LoVo (cell line): ENCODE data around the gene PRKCE.

Experiments used
- DNase-seq: peaks from one replicate; pipeline ENCODE4 v3.0.0-alpha.2; 2016; ENCODE audit warnings: low spot score

PRKCE gene

DNA sequence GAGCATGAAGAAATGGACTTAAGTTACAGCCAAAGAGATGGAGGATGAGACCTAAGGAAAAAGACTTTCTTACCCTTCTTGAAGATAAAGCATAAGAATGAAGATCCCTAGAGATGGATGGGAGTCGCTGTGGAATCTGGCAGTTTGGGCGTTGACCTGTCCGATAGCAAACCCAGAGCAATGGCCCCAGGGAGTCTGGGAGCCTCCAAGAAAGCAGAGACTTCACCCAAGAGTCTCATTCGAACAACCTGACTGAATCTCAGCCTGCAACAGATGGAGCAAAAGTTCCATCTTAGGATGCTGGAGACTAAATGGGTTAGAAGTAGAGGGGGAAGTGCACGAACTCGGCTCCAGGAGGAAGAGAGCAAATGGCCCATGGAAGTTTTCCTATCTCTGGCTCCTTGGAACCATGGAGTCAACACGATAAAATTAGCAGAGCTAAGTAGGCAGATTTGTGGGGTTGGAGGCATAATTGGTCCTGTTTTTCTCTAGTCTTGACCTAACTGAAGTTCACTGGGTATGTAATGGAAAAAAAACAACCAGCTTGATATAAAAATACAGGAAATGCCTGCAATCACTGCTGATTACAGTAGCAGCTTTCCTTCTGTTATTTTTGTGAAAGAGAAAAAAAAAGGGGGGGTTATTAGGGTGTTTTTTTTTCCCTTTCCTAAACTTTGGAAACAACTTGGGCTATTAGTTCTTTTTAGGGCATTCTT, 467.3 kb downstream of the PRKCE start:
- no peak for DNase-seq

DNA sequence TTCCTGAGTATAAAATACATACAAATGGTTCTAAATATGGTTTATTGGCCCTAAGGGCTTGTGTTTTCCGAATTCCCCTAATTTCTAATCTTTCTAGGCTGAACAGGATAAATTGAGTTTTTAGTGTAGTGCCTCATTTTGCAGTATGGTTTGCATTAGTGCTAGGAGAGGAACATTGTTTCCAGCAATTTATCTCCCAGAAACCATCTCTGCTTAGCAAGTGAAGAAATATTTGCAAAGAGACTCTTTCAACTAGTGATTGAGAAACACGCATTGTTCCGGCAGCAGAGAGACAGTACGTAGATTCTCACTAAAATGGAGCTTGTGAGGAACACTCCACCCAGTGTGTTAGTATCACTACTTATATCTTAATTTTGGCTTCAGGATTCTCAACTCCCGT, 468.0 kb downstream of the PRKCE start:
- DNase-seq: no peak

DNA sequence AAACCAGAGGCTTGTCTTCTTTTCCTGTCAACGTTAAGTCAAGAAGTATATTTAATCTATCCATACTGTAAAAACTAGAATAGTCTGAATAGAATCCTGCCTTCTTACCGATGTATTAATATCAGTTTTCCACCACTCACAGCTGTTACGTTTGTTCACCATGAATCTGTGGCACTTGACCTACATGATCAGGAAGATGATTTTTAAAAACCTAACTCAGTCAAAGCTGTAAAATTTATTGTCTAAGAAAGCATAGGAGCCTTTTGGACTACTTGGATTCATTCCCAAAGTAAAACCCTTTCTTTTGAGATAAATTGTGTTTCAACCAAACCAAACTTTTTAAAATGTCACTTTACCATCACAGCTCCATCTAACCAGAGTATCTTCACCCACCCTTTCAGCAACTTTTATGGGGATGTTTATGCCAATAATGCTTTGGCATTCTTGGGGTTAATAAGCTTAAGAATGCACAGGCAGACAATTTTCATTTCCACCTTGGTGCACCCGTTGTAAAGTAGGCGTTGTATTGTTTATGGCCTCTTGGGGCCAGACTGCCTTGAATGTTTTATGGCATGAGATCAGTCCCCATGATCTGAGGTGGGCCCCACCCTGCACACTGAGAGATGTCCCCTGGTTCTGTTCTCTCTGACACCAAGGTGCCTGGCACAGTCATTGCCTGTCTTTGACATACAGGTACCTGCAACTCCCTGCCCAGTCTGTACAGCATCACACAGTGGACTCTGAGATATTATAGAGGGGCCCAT, 469.5 kb downstream of the PRKCE start:
- peak; percentile 56 for DNase-seq

DNA sequence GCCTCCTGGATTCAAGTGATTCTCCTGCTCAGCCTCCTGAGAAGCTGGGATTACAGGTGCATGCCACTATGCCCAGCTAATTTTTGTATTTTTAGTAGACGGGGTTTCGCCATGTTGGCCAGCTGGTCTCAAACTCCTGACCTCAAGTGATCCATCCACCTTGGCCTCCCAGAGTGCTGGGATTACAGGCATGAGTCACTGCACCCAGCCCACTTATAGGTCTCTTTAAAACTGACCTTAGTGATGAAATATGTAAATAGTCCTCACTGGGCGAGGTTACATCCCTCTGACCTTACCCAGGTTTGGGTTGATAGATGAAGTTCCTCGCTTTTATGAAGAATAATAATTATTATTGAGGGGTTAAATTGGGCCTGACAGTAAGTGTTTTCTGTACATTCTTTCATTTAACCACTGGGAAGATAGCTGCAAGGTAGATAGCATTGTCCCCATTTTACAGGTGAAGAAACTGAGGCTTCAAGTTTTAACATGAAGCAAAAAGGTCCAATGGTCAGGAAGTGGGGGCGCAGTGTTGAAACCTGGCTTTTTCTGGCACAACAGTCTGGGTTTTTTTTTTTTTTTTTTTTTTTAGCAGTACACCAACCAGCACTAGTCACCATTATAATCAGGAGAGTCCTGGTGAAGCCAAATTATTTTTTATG, 471.0 kb downstream of the PRKCE start:
- DNase-seq: peak; percentile 38

DNA sequence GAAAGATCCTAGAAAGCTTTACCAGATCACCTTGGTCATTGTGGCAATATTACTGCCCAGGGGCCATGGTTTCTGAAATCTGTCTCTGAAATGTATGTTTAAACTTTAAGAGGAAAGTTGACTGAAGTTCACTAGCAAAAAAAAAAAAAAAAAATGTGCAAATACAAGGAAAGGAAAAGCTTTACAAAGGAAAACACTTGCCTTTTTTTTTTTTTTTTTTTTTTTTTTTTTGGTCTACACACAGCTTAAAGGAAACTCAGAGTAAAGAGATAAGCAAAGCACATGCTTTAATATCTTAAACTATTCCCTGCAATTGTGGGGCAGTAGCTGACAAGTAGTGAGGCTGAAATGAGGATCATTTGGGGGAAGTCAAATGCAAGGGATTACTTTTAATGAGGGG, 471.5 kb downstream of the PRKCE start:
- DNase-seq: no peak

DNA sequence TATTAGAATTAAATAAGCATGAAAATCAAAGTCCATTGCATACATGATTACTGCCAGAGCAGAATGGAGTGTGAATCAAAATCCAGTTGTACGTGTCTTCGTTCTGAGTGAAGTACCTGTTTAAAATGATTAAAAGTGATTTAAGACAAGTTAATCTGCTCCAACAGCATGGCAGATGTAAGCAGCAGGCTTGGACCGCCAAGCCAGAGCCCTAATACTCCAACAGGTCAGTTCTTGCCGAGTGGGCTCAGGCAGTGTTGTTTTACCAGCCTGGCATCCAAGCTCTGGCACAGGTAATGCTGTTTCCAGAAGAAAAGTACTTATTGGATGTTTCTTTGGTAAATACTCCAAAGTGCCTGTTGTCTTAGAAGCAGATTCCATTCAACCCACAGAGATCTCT, 474.3 kb downstream of the PRKCE start:
- no peak for DNase-seq

DNA sequence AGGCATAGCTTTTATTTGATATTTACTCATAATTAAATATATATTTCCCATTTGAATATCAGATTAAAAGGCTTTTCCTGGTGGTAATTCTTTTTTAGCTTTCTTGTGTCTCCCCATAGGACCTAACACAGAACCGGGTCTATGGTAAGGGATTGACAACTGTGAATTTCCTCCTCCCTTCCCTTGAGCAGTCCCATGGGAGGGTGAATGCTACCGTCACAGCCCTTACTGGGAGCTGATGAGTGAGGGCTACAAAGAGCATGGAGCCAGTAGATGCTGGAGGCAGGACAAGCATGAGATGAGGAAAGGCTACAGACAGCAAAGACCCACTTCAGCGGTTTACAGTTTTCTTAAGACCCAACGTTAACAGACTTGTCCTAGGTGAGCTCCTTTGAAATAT, 475.1 kb downstream of the PRKCE start:
- DNase-seq: no peak

DNA sequence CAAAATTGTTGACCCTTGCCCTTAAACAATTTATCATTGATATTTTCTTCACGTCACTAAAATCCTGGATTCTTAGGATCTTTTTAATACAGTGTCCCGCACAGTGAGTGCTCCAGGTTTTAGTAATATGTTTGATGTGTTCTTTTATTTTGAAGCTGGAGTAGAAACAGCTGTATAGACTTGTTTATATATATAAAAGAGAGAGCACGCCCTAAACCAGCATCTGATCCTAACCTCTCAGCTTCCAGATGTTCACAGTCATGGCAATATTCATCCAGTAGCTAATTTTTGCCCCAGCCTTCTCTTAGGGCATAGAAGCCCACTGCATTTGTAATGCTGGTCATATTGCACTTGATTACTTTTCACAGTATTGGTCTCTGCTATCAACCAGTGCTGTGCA, 475.7 kb downstream of the PRKCE start:
- DNase-seq: no peak

DNA sequence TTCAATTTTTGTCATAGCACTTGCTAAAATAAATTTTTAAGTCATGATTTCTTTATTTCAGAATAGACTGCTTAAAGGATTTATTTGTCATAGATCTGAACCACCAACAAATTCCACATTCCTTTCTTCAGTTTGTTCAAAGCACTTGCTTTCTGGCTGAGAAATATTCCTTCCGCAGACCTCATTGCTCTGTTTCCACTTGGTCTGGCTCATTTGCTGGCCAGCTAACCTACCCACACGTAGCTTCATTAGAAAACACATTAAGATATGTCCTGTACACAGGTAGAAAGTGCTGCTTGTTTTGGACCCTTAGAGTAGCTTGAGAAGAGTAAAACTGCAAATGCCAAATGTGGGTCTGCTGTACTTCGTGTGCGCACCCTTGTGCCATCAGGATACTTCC, 479.0 kb downstream of the PRKCE start:
- DNase-seq: no peak

DNA sequence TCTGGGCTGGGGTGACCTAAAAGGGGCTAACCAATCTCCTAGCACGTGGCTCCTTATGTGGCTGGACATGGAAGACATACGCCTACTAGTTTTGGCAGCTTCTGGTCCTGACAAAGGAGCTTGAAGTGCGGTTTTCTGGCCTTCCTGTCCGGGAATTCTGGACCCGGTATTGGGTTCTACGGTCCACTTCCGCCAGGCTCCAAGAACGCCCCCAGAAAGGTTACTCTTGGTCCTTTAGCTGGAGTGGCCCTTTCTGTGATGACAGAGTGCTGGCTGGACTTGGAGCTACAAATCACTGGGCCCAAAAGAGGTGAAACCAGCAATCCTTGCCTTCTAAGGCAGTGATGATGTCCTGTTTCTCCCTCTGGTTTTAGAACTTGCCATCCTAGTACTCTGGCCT, 481.5 kb downstream of the PRKCE start:
- no peak for DNase-seq

DNA sequence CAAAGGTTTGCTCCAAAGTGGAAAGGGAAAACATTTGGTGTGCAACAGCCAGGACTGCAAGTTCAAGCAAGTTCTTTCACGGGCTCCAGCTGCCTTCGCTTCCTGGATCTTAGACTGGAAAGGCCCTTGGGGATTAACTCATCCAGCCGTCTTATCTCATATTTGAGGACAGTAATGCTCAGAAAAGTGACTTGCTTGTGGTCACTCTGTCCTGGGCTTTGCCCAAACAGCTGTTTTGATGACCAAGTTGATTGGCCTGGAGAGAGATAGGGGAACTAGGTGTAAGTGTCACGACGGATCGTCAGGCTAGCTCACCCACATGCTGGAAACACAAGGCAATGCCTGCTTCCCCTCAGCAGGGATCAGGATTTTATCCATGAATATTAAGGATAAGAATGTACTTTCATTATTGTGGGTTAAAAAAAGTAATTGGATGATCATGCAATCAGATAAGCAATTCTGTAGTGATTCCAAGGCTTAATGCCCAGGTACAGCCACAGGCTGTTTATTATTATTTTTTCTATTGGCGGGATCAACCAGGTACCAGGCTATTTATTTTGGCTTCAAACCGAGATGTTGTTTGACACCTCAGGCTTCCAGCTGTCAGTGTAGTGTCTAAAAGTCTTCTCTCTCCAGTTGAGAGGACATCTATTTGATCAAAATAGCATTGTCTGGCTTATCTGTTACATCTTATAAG, 483.2 kb downstream of the PRKCE start:
- DNase-seq: no peak

DNA sequence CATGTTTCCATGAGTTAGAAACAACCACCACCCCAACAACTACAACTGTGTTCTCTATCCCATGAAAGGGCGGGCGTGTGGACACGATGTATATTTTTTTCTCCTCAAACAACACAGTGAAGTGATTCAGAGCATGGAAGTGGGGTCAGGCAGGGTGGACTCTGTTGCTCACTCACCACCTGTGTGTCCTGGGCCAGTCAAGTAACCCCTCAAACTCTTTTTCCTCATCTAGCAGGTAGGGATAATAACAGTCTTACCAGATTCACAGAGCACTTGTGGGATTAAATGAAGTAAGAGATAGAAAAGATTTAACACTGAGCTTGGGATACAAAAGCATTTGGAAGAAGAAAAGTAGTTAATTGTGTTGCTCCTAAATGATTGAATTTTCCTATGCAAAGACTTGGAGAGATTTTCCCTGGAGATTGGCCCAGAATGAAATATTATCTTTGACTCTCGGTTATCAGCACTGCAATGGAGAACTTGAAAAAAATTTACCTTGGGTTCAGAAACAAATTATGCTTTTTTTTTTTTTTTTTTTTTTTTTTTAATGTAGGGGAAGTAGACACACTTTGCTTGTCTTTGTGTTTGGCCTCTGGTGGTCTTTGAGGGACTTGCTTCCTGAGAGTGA, 483.9 kb downstream of the PRKCE start:
- no peak for DNase-seq

DNA sequence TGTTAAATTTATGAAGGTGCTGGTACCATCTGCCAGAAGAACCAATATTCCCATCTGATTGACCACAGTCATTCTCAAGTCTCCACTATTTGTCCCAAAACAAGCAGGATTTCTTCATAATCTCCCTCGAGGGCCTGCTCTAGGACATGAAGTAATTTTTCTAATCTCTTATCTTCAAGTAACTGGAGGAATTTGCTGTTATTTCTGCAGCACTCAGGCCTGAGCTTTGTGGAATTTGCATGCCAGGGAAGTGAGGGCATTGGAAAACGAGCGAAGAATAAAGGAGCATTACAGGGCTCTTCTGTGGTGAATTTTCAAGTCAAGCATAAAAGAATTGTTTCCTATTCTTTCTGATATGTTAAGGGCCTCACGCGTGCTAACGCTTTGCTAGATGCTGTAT, 484.5 kb downstream of the PRKCE start:
- DNase-seq: no peak

DNA sequence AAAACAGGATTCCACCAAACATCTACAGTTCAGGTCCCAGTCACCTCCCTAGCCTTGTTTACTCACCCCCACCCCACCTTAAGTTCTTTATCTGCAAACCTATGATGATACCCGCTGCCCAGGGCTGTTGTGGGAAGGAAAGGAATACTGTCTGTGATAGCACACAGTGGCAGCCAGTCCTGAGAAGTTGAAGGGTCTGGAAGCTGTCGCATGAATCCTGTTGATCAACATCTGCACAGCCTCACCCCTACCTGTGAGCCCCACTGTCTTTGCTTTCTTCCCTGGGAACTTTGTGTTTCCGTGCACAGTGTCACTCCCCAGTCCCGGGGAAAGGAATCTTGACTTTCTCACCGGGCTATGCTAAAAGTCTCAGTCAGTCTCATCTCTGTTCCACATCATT, 485.0 kb downstream of the PRKCE start:
- DNase-seq: no peak

DNA sequence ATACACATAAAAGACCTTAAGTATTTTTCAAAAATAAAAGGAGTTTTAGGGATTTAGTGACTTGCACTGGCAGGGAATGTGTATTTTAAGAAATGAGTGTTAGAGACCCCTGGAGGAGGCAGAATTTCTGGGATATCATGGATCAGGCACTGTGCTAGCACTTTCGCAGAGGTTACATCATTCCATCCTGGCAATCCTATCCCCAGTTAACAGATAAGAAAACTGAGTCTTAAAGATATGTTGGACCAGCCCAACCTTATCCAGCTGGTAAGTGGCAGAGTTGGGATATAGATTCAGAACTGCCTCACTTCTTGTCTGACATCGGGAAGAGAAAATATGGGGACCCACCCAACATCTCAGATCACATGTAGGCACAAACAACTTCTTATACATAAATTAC, 485.5 kb downstream of the PRKCE start:
- no peak for DNase-seq

DNA sequence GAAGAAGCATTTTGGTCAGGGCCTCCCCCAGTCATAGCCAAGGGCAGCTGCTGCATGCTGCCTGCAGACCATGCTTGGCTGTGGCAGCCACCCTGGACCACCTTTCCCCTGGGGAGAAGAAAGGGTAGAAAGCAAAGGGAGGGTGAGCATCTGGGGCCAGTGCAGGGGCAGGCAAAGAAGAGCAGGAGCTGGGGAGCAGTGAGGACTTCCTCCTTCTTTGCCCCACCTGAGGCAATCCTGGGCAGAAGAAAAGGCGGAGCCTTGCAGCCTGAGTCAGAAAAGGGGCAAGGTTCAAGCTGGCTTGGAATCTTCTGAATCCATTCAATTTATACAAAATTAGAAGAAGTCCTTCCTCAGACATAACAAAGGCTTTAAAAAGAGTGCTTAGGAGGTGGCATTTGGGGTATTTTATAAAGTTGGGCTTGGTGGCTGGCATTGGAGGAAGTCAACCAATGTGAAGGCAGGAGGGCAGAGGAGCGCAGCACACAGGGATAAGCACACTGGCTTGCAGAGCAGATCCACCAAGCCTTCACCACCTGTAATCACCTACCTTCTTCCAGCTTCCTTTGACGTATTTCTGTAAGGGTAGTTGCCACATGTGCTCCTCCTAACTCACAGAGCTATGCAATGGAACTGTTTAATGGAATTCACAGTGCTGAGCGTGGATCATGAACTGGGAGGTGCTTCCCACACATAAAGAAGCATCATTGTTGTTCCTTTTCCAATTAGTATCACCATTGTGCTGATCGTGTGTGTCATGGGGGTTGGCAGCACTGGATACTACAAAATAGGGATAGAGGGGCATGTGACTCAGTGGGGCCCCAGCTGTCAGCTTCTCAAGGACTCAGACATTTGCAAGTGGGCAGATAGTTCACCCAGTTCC, 491.3 kb downstream of the PRKCE start:
- DNase-seq: peak; percentile 67

DNA sequence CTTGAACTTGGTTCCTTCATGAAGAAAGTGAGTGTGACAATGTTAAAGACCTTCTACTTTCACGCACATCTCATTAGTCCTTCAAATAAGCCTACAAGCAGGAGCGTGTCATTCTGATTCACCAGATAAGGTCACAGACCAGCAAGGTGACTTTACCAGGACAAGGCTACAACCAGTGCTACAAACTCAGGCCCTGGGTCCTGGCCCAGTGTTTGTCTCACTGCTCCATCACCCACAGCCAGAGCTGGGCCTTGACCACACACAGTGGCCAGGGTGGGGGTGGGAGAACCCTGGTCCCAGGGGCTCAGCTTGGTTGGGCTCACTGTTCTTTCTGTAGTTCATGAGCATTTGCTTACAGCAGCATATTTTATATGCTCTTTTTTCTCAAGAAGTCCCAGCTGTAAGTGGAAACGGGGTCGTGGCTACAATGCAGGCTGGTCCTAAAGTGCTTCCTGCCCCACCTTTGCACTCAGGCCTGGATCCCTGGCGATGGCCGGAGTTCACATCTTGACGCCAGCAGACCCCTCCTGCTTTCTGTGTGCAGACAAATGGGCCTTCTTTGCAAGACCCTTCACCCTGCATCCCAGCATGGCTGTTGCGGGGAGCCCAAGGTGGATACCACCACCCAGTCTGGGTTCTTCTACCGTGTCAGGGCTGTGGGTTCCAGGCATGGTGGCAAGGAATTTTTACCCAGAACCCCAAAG, 492.1 kb downstream of the PRKCE start:
- no peak for DNase-seq

DNA sequence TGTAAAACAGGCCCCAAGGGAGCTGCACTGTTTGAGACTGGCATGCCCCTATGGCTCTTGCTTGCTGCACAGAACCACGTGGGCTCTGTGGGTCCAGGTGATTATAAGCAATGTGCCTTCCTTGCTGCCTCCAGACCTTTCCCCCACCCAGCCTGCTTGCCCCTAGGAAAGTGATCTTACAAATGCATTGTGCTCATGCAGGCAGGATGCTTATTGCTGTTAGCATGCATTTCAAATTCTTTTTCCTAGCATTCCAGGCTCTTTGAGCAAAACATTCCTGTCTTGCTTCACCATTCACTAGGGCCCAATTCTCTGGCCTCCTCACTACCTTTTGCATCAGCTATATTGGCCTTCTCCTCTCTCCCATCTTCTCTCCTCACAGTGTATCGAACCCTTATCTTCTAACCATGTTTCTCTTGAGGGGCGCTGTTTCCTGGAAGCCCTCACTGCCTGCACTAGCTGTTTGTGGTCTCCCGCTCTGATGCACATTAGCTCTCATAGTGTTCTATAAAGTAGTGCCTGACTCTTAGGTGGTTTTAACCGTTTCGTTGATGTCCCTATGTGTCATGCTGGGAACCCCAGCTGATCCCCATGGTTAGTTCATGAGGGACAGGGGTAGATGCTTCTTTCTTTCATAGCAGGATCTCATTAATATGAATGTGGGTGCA, 492.8 kb downstream of the PRKCE start:
- no peak for DNase-seq

DNA sequence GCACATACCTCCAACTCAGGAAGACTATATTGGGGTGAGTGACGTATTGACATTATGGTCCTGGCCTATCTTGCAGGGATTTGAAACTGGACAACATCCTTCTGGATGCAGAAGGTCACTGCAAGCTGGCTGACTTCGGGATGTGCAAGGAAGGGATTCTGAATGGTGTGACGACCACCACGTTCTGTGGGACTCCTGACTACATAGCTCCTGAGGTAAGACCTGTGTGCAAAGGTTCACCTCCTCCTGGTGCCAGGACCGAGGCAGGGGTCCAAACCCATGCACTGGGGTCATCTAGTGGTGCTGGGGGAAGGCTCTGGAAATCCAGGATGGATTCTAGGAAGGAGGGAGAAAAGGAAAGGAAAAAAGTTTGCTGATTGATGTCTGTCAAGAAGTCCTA, 493.5 kb downstream of the PRKCE start:
- no peak for DNase-seq

DNA sequence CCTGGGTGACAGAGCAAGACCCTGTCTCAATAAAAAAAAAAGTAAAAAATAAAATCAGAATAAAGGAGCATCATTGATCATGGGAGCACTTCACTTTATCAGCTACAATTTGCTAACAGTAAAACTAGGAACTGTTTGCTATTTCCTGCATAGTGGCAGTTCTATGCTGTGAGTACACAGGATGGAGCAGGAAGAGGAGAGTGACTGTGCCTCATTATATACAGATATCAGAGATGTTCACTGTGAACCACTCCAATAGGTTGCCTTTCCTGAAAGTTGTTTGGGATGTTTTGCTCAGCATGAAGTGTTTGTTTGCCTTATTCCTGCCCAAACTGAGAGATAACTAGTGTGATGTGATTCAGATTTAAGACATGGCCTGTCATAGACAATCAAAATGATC, 494.4 kb downstream of the PRKCE start:
- no peak for DNase-seq
